GM12878 (cell line): ENCODE data around the gene GBX1. TPM values are rescaled to one million over a fixed set of nuclear protein-coding genes. Genes with fewer than 3 reads are reported as not detected.

Experiments used
- CBX5 ChIP-seq: sonication (generic); IDR thresholded peaks from 2 replicates; pipeline ENCODE4 v1.6.1; 2016; ENCODE audit warnings: low read depth, moderate library complexity, mild to moderate bottlenecking, inconsistent platforms
- EZH2 ChIP-seq: IDR thresholded peaks from 2 replicates; pipeline ENCODE4 v1.6.1; 2012; ENCODE audit warnings: low read depth, mild to moderate bottlenecking, control low read depth, inconsistent platforms, low read length, borderline replicate concordance; ENCODE audit not compliant: control insufficient read depth
- GATAD2B ChIP-seq: fragments of 450-650 bp; conservative IDR thresholded peaks from 2 replicates; pipeline ENCODE4 v1.6.1; 2017; ENCODE audit warnings: low read depth, mild to moderate bottlenecking, moderate library complexity
- HDGF ChIP-seq: fragments of 450-650 bp; IDR thresholded peaks from 2 replicates; pipeline ENCODE4 v1.6.1; 2016; ENCODE audit warnings: antibody characterized with exemption
- PAX8 ChIP-seq: fragments of 450-650 bp; IDR thresholded peaks from 2 replicates; pipeline ENCODE4 v1.6.1; 2017; ENCODE audit warnings: mild to moderate bottlenecking, moderate library complexity
- RAD21 ChIP-seq: IDR thresholded peaks from 2 replicates; pipeline ENCODE4 v1.6.1; 2011; ENCODE audit warnings: mild to moderate bottlenecking, low read depth, low read length, moderate library complexity; ENCODE audit not compliant: insufficient read depth
- RAD51 ChIP-seq: fragments of 450-650 bp; IDR thresholded peaks from 2 replicates; pipeline ENCODE4 v1.6.1; 2016; ENCODE audit warnings: moderate library complexity, mild to moderate bottlenecking, inconsistent platforms
- SMARCA5 ChIP-seq: fragments of 450-650 bp; IDR thresholded peaks from 2 replicates; pipeline ENCODE4 v1.6.1; 2017; ENCODE audit warnings: mild to moderate bottlenecking
- SREBF2 ChIP-seq: IDR thresholded peaks from 2 replicates; pipeline ENCODE4 v1.6.1; 2012; ENCODE audit warnings: mild to moderate bottlenecking, low read length
- STAT3 ChIP-seq: IDR thresholded peaks from 2 replicates; pipeline ENCODE4 v1.6.1; 2011; ENCODE audit warnings: low read depth, low read length, improper control_type of control experiment
- polyA plus RNA-seq, 11 experiments: library from polyadenylated mRNA; depleted of rRNA in 4 of 11; unstranded in 6 of 11; stranded (reverse) in 5 of 11; fragments of >200 nt; fragmentation: Nextera tagmentation in 4 of 11; fragmentation: Illumina TruSeq in 1 of 11; extraction: Ambion mirVana in 4 of 11; extraction: Trizol in 1 of 11; gene quantifications; 1 replicate in 1 of 11; 2 replicates in 10 of 11; pipeline versions ENCODE4 v1.2.1 to v1.2.3, GENCODE V29; 2011 to 2016; ENCODE audit warnings: inconsistent platforms in 2 of 11, missing spikeins in 2 of 11, low read depth in 1 of 11
- total RNA-seq, 4 experiments: library from RNA; depleted of rRNA in 3 of 4; stranded (reverse); fragments of >200 nt in 3 of 4; fragmentation: Illumina TruSeq in 1 of 4; extraction: Trizol in 1 of 4; gene quantifications; 2 replicates each; pipeline versions ENCODE4 v1.2.1 to v1.2.3, GENCODE V29; 2013 to 2021
- TF ChIP-seq, protein P1 (sequence below): fragments of 450-650 bp; conservative IDR thresholded peaks from 2 replicates; pipeline ENCODE4 v1.6.1; 2017; ENCODE audit warnings: mild to moderate bottlenecking, moderate library complexity
- TF ChIP-seq, protein P2 (sequence below): fragments of 450-650 bp; formaldehyde crosslinking; IDR thresholded peaks from 2 replicates; pipeline ENCODE4 v1.4.0; 2022; ENCODE audit warnings: mild to moderate bottlenecking, moderate library complexity

The GBX1 gene
- total and polyA plus RNA-seq, 10 of the 15 experiments (the other 5 are each of a cell fraction or from before 2014, with no cell fraction given), result not detected

GRCh38 chr7:151126491-151127137 is 40.9 kb downstream of the GBX1 start (continued):
- no peak for TF ChIP-seq RAD21
- TF ChIP-seq EZH2, result no peak
- TF ChIP-seq, protein P1, sequence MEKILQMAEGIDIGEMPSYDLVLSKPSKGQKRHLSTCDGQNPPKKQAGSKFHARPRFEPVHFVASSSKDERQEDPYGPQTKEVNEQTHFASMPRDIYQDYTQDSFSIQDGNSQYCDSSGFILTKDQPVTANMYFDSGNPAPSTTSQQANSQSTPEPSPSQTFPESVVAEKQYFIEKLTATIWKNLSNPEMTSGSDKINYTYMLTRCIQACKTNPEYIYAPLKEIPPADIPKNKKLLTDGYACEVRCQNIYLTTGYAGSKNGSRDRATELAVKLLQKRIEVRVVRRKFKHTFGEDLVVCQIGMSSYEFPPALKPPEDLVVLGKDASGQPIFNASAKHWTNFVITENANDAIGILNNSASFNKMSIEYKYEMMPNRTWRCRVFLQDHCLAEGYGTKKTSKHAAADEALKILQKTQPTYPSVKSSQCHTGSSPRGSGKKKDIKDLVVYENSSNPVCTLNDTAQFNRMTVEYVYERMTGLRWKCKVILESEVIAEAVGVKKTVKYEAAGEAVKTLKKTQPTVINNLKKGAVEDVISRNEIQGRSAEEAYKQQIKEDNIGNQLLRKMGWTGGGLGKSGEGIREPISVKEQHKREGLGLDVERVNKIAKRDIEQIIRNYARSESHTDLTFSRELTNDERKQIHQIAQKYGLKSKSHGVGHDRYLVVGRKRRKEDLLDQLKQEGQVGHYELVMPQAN, result no peak
- TF ChIP-seq CBX5, result no peak
- TF ChIP-seq, protein P2, sequence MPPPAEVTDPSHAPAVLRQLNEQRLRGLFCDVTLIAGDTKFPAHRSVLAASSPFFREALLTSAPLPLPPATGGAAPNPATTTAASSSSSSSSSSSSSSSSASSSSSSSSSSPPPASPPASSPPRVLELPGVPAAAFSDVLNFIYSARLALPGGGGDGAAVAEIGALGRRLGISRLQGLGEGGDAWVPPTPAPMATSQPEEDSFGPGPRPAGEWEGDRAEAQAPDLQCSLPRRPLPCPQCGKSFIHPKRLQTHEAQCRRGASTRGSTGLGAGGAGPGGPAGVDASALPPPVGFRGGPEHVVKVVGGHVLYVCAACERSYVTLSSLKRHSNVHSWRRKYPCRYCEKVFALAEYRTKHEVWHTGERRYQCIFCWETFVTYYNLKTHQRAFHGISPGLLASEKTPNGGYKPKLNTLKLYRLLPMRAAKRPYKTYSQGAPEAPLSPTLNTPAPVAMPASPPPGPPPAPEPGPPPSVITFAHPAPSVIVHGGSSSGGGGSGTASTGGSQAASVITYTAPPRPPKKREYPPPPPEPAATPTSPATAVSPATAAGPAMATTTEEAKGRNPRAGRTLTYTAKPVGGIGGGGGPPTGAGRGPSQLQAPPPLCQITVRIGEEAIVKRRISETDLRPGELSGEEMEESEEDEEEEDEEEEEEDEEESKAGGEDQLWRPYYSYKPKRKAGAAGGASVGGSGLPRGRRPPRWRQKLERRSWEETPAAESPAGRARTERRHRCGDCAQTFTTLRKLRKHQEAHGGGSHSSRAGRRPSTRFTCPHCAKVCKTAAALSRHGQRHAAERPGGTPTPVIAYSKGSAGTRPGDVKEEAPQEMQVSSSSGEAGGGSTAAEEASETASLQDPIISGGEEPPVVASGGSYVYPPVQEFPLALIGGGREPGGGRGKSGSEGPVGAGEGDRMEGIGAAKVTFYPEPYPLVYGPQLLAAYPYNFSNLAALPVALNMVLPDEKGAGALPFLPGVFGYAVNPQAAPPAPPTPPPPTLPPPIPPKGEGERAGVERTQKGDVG (CRISPR knock-in tag), result no peak
- TF ChIP-seq HDGF, result no peak
- no peak for TF ChIP-seq SREBF2
- no peak for TF ChIP-seq GATAD2B
- TF ChIP-seq RAD51, result no peak
- TF ChIP-seq SMARCA5, result no peak
- TF ChIP-seq PAX8, result no peak
- TF ChIP-seq STAT3, result no peak
